SK-N-DZ (cell line): ENCODE measurements around the gene KANTR. TPM values are rescaled to one million over a fixed set of nuclear protein-coding genes. Genes with fewer than 3 reads are reported as not detected.
A peak's percentile ranks its signal among the peaks of the same experiment; 100 is the strongest.

Experiments used
- DNase-seq: peaks from one replicate; pipeline ENCODE4 v3.0.0-alpha.2; 2015; ENCODE audit warnings: low spot score
- polyA plus RNA-seq, 2 experiments: library from polyadenylated mRNA; depleted of rRNA; stranded (reverse); fragments of >200 nt; gene quantifications; 2 replicates each; pipeline ENCODE4 v1.2.3, GENCODE V29; 2014

The KANTR gene
- polyA plus RNA-seq (2014; cell fraction: cytosol; rRNA removed): 11.7 and 14.5 TPM in 2 replicates
- 33.8 and 48.4 TPM in 2 replicates for polyA plus RNA-seq (2014; cell fraction: nucleus; rRNA removed)

- peak; percentile 96 for DNase-seq
Measured at GRCh38 chrX:53093748-53094581, at the start of gene KANTR. Gene KANTR (plus strand): TSS chrX:53094142. CDS start chrX:53124273, 30,131 bp downstream.

- DNase-seq: no peak
Measured at GRCh38 chrX:53044995-53045394, 48.9 kb upstream of the KANTR start.

- DNase-seq: peak; percentile 29
Measured at GRCh38 chrX:53047228-53047627, 46.7 kb upstream of the KANTR start.

GRCh38 chrX:53048169-53049126 is 45.5 kb upstream of the KANTR start, which contains the start of gene GPR173:
Gene GPR173 (plus strand): TSS chrX:53048789. CDS start chrX:53076622, 27,833 bp downstream.
- DNase-seq: peak; percentile 87

GRCh38 chrX:53049127-53049517 is 44.8 kb upstream of the KANTR start:
- DNase-seq: no peak

GRCh38 chrX:53050841-53051240 is 43.1 kb upstream of the KANTR start:
- no peak for DNase-seq

GRCh38 chrX:53055244-53055849 is 38.6 kb upstream of the KANTR start:
- no peak for DNase-seq

- no peak for DNase-seq
Measured at GRCh38 chrX:53056292-53056691, 37.6 kb upstream of the KANTR start.

- DNase-seq: no peak
Measured at GRCh38 chrX:53065104-53065503, 28.8 kb upstream of the KANTR start.

- no peak for DNase-seq
Measured at GRCh38 chrX:53071064-53071463, 22.9 kb upstream of the KANTR start.

GRCh38 chrX:53071604-53072417 is 22.1 kb upstream of the KANTR start:
- peak; percentile 67 for DNase-seq

- DNase-seq: no peak
Measured at GRCh38 chrX:53072418-53073114, 21.4 kb upstream of the KANTR start.

GRCh38 chrX:53073115-53073586 is 20.8 kb upstream of the KANTR start:
- peak; percentile 35 for DNase-seq

GRCh38 chrX:53075011-53075410 is 18.9 kb upstream of the KANTR start:
- no peak for DNase-seq

- no peak for DNase-seq
Measured at GRCh38 chrX:53076671-53077070, 17.3 kb upstream of the KANTR start.

- DNase-seq: no peak
Measured at GRCh38 chrX:53077207-53078197, 16.4 kb upstream of the KANTR start.

GRCh38 chrX:53078943-53079342 is 15.0 kb upstream of the KANTR start:
- DNase-seq: no peak
